Cardiac septum (tissue), 1 donor: ENCODE measurements around the gene BTBD16. TPM values are rescaled to one million over a fixed set of nuclear protein-coding genes. Genes with fewer than 3 reads are reported as not detected.
A peak's percentile ranks its signal among the peaks of the same experiment; 100 is the strongest.

Source experiments
- DNase-seq: peaks from one replicate; pipeline ENCODE4 v3.0.0-alpha.2; 2020; ENCODE audit warnings: low spot score
- intact Hi-C: fragments of 100-400 bp; cut with DNase I; formaldehyde crosslinking; loops from one replicate; pipeline ENCODE4 v1.14.0; 2022
- total RNA-seq: library from RNA; stranded (reverse); fragmentation: NEBNext Ultra II Directional; extraction: Animal tissue kit (Norgen Biotek cat#: 25700); gene quantifications from one replicate; pipeline ENCODE4 v1.2.1, GENCODE V29; 2021
- donor health status: DM: no; HTN: no; CAD: no.

Gene BTBD16
- total RNA-seq, 1 donor from 2014 or later: not detected

GRCh38 chr10:122306744-122307143, 35.6 kb downstream of the BTBD16 start:
- no peak for DNase-seq
- intact Hi-C loops: no loop called here

- intact Hi-C loops: no loop called here
These were observed 36.7 kb downstream of the BTBD16 start for GRCh38 chr10:122307669-122308416.

GRCh38 chr10:122308417-122309141, 37.5 kb downstream of the BTBD16 start:
- intact Hi-C loops: no loop called here
- DNase-seq: no peak

More at GRCh38 chr10:122307669-122308416, 36.7 kb downstream of the BTBD16 start:
- peak; percentile 83 for DNase-seq

DNA sequence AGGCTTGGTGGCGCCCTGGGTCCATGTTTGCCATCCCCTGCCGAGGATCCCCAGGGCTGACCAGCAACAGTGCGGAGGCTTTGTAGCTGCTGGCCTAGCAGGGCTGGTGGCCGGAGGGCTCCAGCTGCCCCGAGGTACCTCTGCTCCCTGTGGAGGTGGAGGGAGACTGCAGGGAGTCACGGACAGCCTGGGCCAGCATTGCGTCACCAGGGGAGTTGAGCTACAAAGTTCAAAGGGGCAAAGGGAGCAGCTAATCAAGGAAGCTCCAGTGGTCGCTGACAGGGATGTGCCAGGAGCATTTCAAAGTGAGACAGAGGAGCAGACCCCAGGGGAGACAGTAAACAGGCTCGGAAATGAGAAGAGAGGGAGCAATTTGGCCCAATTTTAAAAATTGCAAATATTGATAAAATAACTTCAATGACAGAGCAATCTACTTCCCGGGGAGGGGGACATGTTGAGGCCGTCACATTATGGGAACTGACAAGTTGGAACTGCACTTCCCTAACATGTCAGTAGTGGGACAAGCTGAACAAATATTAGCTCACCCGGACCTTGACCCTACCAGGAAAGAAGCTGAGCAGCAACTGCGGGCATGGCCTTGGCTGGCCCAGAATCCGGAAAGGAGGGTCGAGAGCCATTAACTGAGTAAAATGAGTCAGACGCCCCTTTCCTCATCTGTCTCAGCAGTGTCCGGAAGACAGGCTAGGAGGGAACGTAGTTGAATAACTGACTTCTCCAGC, 39.4 kb downstream of the BTBD16 start:
- DNase-seq: no peak
- intact Hi-C loops: no loop called here

DNA sequence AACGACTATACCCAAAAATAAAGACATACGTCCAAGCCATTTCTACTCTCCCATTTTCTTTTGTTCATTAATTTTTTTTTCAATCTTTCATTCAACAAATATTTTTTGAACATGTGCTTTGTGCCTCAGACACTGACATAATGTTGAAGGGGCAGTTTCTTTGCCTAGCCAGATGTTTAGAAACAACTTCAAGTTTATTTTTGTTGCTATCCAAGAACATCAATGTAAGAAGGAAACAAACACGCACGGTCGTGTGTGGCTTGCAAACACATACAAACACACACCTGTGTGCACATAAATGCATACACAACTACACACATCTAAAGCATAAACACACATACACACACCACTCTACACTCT, 39.9 kb downstream of the BTBD16 start:
- DNase-seq: no peak
- intact Hi-C loops: no loop called here

DNA sequence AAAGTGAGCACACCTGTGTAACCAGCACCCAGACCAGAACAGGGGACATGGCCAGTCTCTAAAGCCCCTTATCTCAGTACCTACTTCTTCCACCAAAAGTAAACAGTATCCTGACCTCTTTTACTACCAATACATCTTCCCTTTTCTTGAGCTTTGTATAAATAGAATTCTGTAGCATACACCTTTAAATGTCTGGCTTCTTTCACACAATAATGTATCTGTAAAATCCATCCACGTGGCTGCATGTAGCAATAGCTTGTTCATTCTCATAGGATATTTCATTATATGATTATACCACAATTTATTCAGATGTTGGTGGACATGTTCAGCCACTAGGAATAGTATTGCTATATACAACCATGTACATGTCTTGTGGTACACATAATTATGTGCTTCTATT, 40.6 kb downstream of the BTBD16 start:
- intact Hi-C loops: no loop called here
- DNase-seq: no peak

- intact Hi-C loops: no loop called here
- no peak for DNase-seq
These were observed 45.3 kb downstream of the BTBD16 start for GRCh38 chr10:122316224-122316884.

DNA sequence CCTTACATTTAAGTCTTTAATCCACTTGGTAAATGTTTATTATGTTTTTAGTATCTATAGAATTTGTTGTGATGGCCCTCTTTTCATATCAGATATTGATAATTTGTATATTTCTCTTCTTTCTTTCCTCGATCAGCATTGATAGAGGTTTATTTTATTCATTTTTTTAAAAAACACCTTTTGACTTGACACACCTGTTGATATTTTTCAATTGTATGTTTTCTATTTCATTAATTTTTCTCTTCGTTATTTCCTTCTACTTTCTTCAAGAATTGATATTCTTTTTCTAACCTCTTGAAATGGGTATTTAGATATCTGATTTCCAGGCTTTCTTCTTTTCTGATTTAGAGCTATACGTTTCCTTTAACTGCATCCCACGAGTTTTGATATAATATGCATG, 50.9 kb downstream of the BTBD16 start:
- intact Hi-C loops: no loop called here
- DNase-seq: no peak

DNA sequence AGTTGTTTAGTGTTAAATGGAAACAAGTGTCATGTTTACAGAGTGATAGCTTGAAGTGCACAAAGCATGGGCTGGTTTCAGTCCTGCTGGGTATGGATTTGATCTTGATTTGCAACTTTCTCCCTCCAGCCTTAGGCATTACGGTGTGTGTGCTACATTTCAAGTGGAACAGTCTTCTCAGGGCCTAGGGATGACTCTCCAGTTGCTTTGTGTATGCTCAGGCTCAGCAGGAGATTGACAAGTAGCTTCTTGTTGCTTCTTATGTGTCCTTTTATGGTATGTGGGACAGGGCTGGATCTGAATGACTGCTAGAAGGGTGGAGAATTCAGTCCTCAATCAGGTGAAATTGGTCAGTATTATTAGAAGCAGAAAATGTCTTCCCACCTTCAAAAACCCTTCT, 52.1 kb downstream of the BTBD16 start:
- DNase-seq: no peak

DNA sequence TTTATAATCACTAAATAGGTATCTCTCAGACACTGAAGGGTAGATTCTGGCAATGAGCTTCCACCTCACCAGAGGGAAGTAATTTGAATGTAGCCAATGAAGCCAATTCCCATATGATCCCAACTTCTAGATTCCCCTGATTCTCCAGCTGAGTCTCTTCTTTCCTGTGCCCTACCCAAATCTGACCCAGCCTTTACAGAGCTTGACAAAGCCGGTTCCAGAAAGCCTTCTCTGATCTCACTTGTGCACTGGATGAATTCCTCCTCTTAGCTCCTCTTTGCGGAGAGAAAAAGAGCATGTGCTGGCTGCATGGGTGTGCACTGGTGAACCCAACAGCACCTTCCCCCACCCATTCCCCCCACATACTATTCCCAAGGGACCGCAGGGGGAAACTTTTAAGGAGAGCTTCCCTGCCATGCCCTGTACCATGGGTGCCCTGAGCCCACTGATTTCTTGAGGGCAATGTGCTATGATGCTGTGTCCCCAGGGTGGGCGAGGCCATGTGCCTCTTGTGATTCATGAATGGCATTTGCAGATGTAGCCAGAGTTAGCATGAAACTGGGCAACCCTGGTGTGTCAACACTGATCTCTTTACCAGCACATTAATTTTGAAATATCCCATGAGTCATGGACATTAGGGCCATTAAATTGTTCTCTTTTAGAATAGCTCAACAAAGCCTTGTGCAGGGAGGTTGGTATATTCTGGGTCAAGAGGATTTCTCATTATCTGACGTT, 53.0 kb downstream of the BTBD16 start:
- intact Hi-C loops: no loop called here
- DNase-seq: no peak

More for the DNA sequence above, 52.1 kb downstream of the BTBD16 start:
- intact Hi-C loops: no loop called here

DNA sequence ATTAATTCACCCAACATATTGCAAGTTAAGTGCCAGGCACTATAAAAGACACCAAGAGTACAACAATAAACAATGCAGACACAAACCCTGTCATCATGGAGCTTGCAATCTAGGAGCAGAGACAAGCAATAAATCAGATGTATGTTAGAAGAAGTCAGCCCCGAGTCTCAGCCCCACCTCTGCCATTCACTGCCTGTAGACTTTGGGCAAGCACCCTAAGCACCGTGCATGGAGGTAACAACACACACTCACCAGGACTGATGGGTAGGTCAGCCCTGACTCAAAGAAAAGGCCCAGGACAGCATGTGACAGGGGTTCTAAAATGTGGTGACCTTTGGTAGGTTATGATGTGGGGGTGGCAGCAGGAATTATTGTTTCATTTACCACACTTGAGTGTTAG, 54.1 kb downstream of the BTBD16 start:
- intact Hi-C loops: no loop called here
- DNase-seq: no peak

GRCh38 chr10:122326385-122326784, 55.3 kb downstream of the BTBD16 start:
- intact Hi-C loops: no loop called here
- no peak for DNase-seq

GRCh38 chr10:122326806-122327205, 55.7 kb downstream of the BTBD16 start:
- intact Hi-C loops: no loop called here
- no peak for DNase-seq

GRCh38 chr10:122327237-122328206, 56.4 kb downstream of the BTBD16 start:
- DNase-seq: no peak
- intact Hi-C loops: no loop called here

- intact Hi-C loops: no loop called here
- DNase-seq: no peak
These were observed 57.6 kb downstream of the BTBD16 start for GRCh38 chr10:122328676-122329075.

DNA sequence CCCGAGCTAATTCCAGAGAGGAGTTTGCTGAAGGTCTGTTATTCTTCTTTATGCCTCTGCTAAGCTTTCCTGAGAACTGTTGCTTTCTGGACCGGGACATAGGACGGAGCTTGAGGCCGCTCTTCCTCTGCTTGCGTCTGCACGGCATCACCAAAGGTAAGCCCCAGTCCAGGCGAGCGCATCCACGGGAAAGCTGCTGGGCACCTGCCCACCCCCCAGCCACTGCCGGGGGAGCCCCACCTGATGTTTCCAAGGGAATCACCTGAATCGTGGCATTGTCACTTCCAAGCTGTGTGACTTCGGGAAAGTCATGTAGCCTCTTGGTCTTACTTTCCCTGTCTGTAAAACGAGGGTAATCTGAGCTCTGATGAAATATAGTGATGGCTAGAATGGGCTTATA, 58.3 kb downstream of the BTBD16 start:
- intact Hi-C loops: no loop called here
- DNase-seq: no peak

DNA sequence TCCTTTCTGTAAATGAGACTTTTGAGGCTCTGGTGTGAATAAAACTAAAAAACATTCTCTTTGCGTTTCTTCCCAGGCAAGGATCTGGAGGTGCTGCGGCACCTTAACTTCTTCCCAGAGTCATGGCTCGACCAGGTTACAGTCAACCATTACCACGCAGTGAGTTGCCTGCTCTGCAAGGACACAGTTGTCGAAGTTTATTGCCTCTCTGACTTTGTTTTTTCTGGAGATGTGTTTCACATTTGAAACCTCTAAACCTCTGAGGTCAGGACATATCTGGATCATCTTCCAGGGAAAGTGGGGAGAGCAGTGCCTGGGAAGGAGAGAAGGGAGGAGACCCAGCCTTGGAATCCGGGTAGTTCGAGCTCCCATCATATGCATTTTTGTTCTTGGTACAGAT, 60.0 kb downstream of the BTBD16 start:
- intact Hi-C loops: no loop called here
- DNase-seq: no peak
